ENCODE measurements around the gene NT5DC2. TPM values are rescaled to one million over a fixed set of nuclear protein-coding genes. Genes with fewer than 3 reads are reported as not detected.

NT5DC2 gene
- total RNA-seq, 2 donors from 2014 or later: 25.4 to 32.4 TPM

- no peaks in the 10 kb centered on the region for H3K27me3 ChIP-seq
- H3K4me1 ChIP-seq: peaks cover under 1% of the 10 kb centered on the region
- no peak for ATAC-seq
- TF ChIP-seq CTCF (IDR thresholded peaks at IDR 0.05): no peak
- TF ChIP-seq POLR2A (IDR thresholded peaks at IDR 0.05): peak in 1 of 3 donors; percentile 7
- WGBS, 2 donors: 67 to 85% methylated on average over 7 to 22 of the region's 24 CpGs
- H3K36me3 ChIP-seq (replicated peaks in 1 of 2; ENCODE audit: insufficient read depth in 1 of 2, low read depth in 2 of 2): no peaks in the 10 kb centered on the region
- H3K9me3 ChIP-seq: no peaks in the 10 kb centered on the region
- DNase-seq: peak in 1 of 4 donors; percentile 76
- H3K27ac ChIP-seq: peak overlapping the region in 1 of 4 donors; percentile 65
- H3K4me3 ChIP-seq: no peak overlapping the region
- intact Hi-C loops (cut with DNase I): no loop called here
Measured at GRCh38 chr3:52498137-52499054, 35.3 kb downstream of the NT5DC2 start.

- Histone ChIP-seq H3K27ac (peak overlapping the region in 2 of 4 donors; percentile 53 to 67), H3K36me3 (replicated peaks in 1 of 2; ENCODE audit: insufficient read depth in 1 of 2, low read depth in 2 of 2) (peaks cover 0 to 14% of the 10 kb centered on the region in 2 donors), H3K27me3 (no peaks in the 10 kb centered on the region), H3K4me3 (no peak overlapping the region), H3K9me3 (no peaks in the 10 kb centered on the region), H3K4me1 (no peaks in the 10 kb centered on the region)
- WGBS, 2 donors: 60 to 62% methylated on average over 1 to 14 of the region's 16 CpGs
- intact Hi-C loops (cut with DNase I): no loop called here
- ATAC-seq (peak; percentile 19), DNase-seq (peak in 2 of 4 donors; percentile 42 to 56)
- TF ChIP-seq POLR2A (IDR thresholded peaks at IDR 0.05): no peak
- no peak for TF ChIP-seq CTCF (IDR thresholded peaks at IDR 0.05)
Measured at GRCh38 chr3:52495777-52496602, 37.7 kb downstream of the NT5DC2 start.

GRCh38 chr3:52494886-52495495, 38.7 kb downstream of the NT5DC2 start, which contains the start of gene STAB1:
TSS of gene STAB1 (plus strand) at chr3:52495338. CDS start at chr3:52495414, 76 bp downstream.
- intact Hi-C loops (cut with DNase I): no loop called here
- H3K27ac ChIP-seq: peak within 1 kb of the TSS in 2 of 4 donors; percentile 53 to 67
- ATAC-seq (peak; percentile 11), DNase-seq (peak in 2 of 4 donors; percentile 32 to 47)
- peaks cover 2% of the 10 kb centered on the region for H3K4me1 ChIP-seq
- peaks cover 0 to 19% of the 10 kb centered on the region in 2 donors for H3K36me3 ChIP-seq (replicated peaks in 1 of 2; ENCODE audit: insufficient read depth in 1 of 2, low read depth in 2 of 2)
- H3K4me3 ChIP-seq: no peak within 1 kb of the TSS
- WGBS, 2 donors: 73 to 80% methylated on average over 17 to 25 of the region's 25 CpGs
- no peaks in the 10 kb centered on the region for H3K27me3 ChIP-seq
- H3K9me3 ChIP-seq: no peaks in the 10 kb centered on the region
- TF ChIP-seq POLR2A (IDR thresholded peaks at IDR 0.05) (no peak), CTCF (IDR thresholded peaks at IDR 0.05) (no peak)

- no peak for DNase-seq
- Histone ChIP-seq H3K36me3 (replicated peaks in 1 of 2; ENCODE audit: insufficient read depth in 1 of 2, low read depth in 2 of 2) (peaks cover 0 to 20% of the 10 kb centered on the region in 2 donors), H3K4me3 (no peak overlapping the region), H3K27ac (peak overlapping the region in 1 of 4 donors; percentile 67), H3K9me3 (no peaks in the 10 kb centered on the region), H3K27me3 (no peaks in the 10 kb centered on the region), H3K4me1 (peaks cover 4% of the 10 kb centered on the region)
- intact Hi-C loops (cut with DNase I): no loop called here
- 80 to 89% methylated on average over 7 of the region's 7 CpGs for WGBS, 2 donors
- no peak for ATAC-seq
- no peak for TF ChIP-seq CTCF (IDR thresholded peaks at IDR 0.05)
- no peak for TF ChIP-seq POLR2A (IDR thresholded peaks at IDR 0.05)
Measured at GRCh38 chr3:52494445-52494844, 39.2 kb downstream of the NT5DC2 start.
